Measurements from ENCODE around the gene DCAF15.

The DCAF15 gene

DNA sequence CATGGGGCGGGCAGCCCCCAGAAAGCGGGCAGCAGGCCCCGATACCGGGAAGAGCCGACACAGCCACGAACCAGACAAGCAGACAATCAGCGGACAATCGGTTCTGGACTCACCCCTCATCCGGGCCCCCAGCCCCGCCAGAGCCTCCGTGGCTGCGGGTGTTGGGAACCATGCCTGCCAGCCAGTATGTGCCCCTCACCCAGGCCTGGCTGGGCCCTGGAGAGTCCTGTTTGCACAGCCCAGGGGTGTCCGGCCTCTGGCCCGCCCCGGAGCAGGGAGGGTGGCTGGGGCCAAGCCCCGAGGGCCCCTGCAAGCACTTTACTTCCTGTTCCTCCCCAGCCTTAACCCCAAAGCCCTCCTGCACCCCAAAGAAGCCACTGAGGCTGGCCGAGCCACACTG lies 21.9 kb upstream of the DCAF15 start:
- no peak for FAIRE-seq
- DNase-seq (ENCODE audit: low spot score), result no peak

DNA sequence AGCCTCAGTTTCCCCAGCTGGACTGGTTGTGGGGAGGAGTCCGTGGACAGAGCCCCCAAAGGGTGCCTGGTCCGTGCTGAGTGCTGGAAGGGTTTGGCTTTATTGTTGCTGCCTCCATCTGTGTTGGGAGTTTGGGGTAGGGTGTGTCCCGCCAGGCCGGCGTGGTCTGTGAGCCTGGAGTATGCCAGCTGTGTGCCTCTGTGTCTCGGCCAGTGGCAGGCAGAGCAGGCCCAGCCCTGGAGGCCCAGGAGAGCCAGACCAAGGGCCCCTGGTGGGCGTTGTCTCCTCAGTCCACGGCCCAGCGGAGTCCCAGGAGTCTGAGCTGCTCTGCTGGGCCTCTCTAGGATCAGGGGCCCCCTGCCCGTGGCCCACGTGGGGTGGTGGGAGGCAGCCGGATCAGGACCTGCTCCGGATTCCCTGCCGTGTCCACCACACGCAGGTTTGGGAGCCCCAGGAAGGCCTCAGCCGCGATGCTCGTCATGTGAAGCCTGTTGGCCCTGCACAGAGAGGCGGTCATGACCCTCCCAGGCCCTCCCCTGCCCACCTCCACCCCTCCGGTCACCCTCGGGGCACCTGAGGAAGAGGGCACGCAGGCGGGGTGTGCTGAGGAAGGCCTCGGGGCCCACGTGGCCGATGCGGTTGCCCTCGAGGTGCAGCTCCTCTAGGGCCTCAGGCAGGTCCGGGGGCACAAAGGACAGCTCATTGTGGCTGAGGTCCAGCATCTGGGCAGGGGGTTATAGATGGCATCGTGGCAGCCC lies 20.7 kb upstream of the DCAF15 start:
- FAIRE-seq, result no peak

DNA sequence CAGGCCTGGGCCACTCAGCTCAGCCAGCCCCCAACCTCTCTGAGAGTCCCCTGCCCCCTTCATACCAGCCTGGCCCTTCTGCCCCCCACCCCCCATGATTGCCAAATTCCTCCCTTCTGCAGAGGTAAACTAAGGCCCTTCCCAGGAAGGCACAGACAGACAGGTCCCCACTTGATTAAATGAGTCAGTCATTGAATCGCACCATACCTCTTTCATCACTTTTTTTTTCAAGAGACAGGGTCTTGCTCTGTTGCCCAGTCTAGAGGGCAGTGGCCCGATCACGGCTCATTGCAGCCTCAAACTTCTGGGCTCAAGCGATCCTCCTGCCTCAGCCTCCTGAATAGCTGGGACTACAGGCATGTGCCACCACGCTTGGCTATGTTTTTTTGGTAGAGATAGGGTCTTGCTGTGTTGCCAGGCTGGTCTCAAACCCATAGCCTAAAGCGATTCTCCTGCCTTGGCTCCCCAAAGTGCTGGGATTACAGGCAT lies 20.1 kb upstream of the DCAF15 start:
- no peak for FAIRE-seq
- DNase-seq (ENCODE audit: low spot score), result no peak

More for the DNA sequence above, 20.7 kb upstream of the DCAF15 start:
- no peak for DNase-seq (ENCODE audit: low spot score)

DNA sequence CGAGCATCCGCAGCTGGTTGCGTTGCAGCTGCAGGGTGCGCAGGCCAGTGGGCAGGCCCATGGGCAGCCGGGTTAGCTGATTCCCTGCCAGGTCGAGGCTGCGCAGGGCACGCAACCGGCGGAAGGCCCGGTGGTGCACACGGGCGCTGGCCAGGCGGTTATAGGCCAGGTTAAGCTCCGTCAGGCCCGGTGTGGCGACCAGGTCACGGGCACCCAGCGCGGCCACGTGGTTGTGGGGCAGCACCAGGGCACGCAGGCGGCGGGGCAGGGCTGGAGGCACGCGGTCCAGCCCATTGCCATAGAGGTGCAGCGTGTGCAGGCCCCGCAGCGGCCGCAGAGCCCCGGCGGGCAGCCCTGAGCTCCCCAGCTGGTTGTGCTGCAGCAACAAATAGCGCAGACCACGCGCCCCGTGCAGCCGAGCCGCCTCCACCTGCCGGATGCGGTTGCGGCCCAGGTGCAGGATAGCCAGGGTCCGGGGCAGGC lies 19.4 kb upstream of the DCAF15 start:
- FAIRE-seq (no peak), DNase-seq (ENCODE audit: low spot score) (no peak)

DNA sequence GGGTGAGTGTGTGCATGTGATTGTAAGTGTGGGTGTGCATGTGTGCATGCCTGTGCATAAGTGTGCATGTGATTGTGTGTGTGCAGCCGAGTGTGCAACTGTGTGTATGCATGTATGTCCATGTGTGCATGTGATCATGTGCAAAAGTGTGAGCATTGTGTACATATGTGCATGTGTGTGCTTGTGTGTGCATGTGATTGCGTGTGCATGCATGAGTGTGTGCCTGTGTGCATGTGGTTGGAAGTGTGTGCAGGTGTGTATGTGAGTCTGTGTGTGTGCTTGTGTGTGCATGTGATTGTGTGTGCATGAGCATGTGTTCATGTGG lies 17.6 kb upstream of the DCAF15 start:
- DNase-seq (ENCODE audit: low spot score), result no peak
- no peak for FAIRE-seq

DNA sequence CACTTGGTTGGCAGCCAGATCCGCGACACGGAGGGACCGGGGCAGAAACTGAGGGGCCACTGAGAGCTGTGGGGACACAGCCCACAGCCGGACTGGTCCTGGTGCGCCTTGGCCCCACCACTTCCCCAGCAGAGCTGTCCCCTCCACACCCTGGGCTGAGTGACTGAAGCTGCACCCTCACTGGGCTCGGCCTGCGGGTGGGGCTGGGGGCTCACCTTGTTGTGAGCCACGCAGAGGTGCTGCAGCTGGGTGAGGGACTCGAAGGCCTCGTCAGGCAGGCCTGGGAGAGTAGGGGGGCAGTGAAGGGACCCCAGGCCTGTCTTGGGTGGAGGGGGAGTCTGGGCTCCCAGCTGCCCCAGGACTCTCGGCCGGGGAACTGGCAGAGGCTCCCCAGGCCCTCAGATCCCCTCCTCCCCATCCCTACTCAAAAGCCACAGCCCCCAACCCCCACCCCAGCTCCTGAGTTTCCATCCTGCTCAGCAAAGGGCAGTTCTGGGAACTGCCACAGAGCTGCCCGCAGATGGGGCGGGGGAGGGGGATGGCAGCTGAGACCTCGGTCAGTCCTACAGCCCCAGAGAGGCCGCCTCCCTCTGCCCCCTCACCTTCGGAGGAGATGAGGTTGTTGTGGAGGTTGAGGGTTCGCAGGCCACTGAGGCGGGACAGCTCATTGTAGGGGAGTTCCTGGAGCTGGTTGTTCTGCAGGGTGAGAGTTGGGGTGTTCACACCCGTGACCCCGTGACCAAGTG lies 16.4 kb upstream of the DCAF15 start:
- DNase-seq (ENCODE audit: low spot score), result peak; percentile 45
- no peak for FAIRE-seq

DNA sequence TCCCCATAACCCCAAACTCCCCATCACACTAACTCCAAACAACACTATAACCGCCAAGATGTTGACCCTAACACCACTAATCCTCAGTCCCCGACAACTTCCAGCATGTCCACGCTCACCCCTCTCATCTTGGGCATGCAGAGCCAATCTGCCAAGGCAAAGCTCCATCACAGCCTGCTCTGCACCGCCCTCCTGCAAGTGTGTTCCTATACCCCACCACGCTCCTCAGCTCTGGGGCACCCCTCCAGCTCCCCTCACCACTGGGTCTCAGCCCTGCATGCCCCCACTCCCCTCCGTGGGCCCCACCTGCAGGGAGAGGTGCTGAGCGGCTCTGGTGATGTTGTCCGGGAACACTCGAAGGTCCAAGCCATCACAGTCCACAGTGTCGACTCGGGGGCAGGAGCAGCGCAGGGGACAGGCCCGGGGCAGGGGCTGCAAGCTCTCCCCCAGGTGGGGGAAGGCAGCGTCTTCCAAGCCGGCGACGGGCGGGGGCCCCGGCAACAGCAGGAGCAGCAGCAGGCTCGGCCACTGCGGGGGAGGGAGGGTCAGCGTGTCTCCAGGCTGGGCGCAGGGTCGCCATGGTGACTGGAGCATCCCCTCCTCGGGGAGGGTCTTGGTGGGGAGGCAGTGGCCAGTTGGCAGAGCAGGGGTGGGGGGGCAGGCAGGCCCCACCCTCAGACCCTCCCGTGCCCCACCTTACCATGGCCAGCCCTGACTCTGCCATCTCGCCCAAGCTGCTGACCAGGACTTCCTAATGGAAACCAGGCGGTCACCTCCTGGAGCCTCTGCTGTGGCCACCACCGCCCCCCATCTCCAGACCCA lies 14.6 kb upstream of the DCAF15 start:
- FAIRE-seq (peak; percentile 85), DNase-seq (ENCODE audit: low spot score) (peak; percentile 30)

DNA sequence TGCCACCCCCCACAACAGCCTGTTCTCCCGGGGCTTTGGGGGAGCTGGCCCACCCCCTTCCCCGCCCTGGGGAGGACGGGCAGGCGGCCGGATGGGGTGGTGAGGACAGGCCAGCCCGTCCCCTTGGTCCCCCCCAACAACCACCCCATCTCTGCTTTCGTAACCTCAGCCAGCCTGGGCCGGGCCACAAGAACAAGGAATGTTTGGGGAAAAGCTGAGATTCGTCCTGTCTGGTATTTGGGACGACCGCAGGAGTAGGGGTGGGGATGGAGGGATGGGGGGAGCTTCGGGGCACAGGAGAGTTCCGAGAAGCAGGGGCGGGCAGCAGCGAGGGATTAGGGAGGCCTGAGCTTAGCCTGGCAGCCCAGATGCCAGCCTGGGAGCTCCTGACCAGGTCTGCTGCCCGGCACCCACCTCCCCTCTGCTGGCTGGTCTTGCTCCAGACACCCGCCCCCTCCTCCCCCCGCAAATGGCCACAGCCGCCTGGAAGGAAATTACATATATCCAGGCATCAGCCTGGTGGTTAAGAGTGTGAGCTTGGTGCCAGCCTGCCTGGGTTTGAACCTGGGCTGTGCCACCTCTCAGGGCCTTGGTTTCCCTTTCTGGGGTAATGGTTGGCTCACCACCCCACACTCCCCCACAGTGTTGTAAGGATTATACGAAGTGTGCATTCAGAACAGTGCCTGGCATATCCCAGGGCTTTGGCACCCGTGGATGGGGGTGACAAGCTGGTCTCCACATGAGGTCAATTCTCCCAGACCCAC lies 13.8 kb upstream of the DCAF15 start, which contains the start of gene PODNL1:
TSS of gene PODNL1 (minus strand) at position 117 of the 764 bp plus-strand sequence. CDS start 236 bp downstream, outside the sequence.
- DNase-seq (ENCODE audit: low spot score), result peak; percentile 68
- FAIRE-seq, result no peak

DNA sequence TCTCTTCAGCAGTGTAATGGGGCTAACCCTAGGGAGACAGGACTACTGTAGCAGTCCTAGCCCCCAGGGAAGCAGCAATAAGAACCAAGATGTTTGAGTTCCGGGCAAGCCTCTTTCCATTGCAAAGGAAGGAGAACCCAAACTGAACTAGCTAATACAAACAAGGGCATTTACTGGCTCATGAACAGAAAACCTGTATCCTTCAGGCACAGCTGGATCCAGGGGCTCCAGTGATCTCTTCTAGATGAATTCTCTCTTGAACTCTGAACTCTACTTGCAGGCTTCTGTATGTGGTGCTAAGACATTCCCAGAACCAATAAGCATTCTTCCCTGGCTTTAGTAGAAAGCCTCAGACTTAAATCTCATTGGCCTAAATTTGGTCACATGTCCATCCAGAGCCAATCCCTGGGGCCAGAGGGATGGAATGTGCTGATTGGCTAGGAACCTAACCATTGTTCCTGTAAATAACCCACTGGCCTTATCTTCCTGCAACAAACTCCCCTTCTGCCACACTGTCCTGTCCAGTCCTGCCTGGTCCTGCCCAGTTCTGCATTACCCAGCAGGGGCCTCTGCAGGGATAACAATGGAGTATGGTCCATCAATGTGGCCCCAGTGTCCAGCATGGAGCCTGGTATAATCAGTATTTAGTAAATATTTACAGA lies 10.2 kb upstream of the DCAF15 start:
- DNase-seq (ENCODE audit: low spot score) (no peak), FAIRE-seq (no peak)

DNA sequence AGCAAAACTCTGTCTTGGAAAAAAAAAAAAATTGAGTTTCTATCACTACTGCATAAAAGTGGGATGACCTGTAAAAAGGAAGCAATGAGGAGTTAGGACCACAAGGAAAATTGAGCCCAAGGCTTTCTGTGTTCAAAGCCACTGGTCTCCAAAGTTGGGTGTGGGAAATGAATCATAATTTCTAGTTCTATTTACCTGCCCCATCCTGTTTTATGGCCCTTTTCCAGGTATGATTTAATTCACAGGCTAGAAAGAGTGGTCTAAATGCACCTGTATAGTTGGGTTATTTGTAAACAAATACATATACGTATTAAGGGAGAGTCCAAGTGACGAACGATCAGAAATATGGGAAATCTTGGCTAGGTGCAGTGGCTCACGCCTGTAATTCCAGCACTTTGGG lies 5.9 kb upstream of the DCAF15 start:
- FAIRE-seq, result no peak
- DNase-seq (ENCODE audit: low spot score), result no peak

DNA sequence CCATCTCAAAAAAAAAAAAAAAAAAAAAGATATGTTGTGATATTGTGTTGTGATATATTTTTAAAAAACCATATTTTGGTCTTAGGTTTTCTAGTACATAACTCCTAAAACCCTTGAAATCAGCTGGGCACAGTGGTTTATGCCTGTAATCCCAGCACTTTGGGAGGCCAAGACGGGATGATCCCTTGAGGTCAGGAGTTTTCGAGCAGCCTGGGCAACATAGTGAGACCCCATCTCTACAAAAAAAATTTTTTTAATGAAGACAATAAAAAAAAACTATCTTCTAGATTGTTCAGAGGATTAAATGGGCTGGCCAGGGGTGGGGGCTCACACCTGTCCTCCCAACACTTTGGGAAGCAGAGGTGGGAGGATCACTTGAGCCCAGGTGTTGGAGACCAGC lies 1.3 kb upstream of the DCAF15 start:
- DNase-seq (ENCODE audit: low spot score), result no peak
- no peak for FAIRE-seq

DNA sequence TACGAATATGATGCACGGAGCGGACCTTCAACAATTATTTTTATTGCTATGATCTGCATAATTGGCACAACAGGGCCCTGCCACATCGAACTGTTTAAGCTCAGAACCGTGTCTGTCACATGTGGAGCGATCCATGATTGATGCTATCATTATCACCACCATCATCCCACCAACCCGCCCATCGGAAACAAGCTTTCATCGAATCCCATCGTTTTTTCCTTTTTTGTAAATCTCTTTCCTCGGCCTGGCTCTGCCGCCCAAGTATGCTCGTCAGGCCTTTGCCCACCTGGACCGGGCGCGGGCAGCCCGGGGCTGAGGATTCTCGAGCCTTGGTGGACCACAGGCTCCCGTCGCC lies 533 bp upstream of the DCAF15 start:
- DNase-seq (ENCODE audit: low spot score), result no peak
- FAIRE-seq, result no peak

DNA sequence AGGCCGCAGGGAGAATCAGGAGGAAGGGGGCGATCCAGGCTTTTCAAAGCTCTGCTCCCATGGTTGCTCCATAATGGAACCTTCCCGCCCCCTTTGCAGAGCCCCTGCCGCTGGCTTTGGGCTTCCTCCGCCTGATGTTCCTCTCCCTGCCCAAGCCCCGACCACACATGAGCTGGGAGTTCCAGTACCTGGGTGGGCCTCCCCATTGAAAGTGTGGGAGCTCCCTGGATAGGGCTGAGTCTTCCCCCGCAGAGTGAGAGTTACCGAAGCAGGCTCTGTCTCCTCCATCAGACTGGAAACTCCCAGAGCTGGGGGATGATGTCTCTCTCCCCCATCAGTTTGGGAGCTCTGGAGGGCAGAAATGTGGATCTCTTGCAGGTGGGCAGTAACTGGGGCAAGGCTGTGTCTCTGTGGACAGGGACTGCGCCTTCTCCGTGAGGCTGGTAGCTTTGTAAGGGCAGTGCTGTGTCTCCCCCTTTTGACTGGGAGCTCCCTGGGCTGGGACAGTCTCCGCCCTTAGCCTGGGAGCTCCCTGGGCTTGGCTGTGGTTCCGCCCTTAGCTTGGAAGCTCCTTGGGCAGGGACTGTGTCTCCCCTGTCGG lies 722 bp downstream of the DCAF15 start:
- FAIRE-seq (no peak), DNase-seq (ENCODE audit: low spot score) (peak; percentile 46)

DNA sequence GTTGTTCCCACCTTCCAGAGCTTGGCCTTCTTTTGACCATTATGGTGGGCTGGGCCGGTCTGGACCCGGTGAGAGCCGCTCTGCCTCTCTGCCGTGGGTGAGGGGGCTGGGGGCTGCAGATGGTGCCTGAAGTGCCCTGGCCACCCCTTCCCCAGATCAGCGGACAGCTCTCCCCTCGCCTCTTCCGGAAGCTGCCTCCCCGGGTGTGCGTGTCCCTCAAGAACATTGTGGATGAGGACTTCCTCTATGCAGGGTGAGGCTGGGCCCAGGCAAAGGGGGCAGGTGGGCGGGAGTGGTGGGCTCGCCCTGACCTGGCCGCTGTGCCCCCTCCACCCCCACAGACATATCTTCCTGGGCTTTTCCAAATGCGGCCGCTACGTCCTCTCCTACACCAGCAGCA lies 1.9 kb downstream of the DCAF15 start:
- FAIRE-seq (no peak), DNase-seq (ENCODE audit: low spot score) (no peak)

DNA sequence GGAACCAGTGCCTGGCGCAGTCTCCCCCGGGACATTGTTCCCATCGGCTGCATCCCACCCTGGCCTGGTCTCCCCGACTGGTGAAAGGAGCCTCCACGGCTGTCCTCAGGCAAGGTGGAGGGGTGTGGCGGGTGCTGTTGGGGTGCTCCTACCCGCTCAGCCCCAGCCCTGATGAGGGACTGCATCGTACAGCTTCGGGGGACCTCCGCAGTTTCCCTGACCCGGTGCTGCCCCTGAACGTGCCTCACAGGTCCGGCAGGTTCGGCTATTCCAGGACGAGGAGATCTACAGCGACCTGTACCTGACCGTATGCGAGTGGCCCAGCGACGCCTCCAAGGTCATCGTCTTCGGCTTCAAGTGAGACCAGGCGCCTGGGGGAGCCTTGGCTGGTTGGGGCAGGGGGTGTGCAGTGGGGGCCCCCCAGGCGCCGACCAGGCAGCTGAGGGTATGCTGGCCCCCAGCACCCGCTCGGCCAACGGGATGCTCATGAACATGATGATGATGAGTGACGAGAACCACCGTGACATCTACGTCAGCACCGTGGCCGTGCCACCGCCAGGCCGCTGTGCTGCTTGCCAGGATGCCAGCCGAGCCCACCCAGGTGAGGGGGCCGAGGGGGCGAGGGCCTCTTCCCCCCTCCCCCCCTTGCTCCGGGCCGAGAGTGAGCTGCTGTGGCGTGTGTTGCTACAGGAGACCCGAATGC lies 3.5 kb downstream of the DCAF15 start:
- DNase-seq (ENCODE audit: low spot score) (no peak), FAIRE-seq (no peak)

DNA sequence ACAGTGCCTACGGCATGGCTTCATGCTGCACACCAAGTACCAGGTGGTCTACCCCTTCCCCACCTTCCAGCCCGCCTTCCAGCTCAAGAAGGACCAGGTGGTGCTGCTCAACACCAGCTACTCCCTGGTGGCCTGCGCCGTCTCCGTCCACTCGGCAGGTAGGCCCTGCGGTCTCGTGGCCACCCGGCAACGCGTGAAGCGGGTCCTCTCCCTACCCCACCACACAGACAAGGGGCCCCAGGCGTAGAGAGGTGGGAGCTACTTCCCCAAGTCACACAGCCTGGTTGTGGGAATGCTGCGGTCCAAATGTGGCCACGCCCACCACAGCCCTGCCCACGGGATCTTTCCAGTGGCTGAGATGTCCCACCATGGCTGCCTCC lies 4.0 kb downstream of the DCAF15 start:
- no peak for FAIRE-seq
- DNase-seq (ENCODE audit: low spot score), result no peak

DNA sequence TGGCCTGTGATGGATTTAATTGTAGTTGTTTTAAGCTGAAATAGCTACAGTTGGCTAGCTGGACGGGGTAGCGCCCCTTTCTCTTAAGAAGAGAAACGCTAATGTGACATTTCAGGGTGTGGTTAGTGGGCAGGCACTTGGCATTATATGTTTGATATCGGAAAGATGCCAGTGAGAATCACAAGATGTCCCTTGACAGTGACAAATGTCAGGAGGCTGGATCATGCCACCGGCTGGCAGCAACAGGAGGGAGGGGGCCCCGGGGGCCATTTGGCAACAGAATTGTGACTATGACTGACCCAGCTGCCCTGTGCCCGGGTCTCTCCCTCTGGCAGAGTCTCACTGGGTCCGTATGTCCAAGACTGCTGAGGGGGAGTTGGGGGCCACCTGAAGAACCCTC lies 4.7 kb downstream of the DCAF15 start:
- FAIRE-seq, result no peak
- DNase-seq (ENCODE audit: low spot score), result no peak

DNA sequence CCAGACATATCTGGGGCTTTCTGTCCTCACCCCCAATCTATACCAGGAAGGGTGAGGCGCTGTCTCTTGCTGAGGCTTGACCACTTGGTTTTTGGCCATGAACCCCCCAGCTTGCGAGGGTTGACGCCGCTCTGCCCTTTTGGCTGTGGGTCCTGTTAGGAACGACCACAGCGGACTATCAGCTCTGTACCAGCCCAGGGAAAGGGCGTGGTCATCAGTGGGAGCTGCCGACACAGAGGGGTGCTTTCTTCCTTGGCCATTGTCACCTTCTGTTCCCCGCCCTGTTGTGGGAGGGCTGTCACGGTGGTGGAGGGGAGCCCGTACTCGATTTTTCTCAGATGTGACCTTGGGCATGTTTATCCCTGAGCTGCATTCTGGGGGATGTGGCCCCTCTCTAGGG lies 5.7 kb downstream of the DCAF15 start:
- DNase-seq (ENCODE audit: low spot score), result no peak
- FAIRE-seq, result no peak

DNA sequence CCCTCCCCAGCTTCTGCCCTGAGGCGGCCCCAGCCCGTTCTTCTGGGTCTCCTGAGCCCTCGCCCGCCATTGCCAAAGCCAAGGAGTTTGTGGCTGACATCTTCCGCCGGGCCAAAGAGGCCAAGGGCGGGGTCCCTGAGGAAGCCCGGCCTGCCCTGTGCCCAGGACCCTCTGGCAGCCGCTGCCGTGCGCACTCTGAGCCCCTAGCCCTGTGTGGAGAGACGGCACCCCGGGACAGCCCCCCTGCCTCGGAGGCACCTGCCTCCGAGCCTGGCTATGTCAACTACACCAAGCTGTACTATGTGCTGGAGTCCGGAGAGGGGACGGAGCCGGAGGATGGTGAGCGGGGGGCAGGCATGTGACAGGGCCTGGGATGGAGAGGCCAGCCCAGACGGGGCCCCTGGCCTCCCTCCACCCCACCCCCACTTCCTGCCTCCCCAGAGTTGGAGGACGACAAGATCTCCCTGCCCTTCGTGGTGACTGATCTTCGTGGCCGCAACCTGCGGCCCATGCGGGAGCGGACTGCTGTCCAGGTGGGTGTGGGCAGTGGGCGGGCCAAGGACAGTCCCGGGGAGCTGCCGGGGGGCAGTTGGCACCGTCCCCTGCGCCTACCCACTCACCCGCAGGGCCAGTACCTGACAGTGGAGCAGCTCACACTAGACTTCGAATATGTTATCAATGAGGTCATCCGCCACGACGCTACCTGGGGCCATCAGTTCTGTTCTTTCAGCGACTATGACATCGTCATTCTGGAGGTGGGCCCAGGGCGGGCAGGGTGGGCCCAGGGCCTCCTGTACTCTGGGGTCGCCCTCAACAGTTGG lies 7.0 kb downstream of the DCAF15 start:
- FAIRE-seq (no peak), DNase-seq (ENCODE audit: low spot score) (no peak)

All from urothelium cell line (cell line).